Measurements from ENCODE around the gene PTGFRN.

Gene PTGFRN

GRCh38 chr1:117034791-117035290, 125.1 kb downstream of the PTGFRN start:
- no peak overlapping the region for H2BK120ac ChIP-seq (ENCODE audit: low read depth, low read length)
- no peak overlapping the region for H3K23ac ChIP-seq (ENCODE audit: low read depth, low read length, poor library complexity)
- H3K4me2 ChIP-seq (ENCODE audit: insufficient read depth, low read length, poor library complexity, severe bottlenecking), result no peak overlapping the region
- H3K4ac ChIP-seq (ENCODE audit: low read length), result no peak overlapping the region
- H3K14ac ChIP-seq (ENCODE audit: low read length), result no peak overlapping the region
- no peaks in the 10 kb centered on the region for H3K79me1 ChIP-seq (ENCODE audit: low read depth, low read length)
- H2BK12ac ChIP-seq (ENCODE audit: low read length), result no peak overlapping the region
- no peak overlapping the region for H2AFZ ChIP-seq (ENCODE audit: low read length)
- H4K8ac ChIP-seq (ENCODE audit: low read depth, low read length), result no peak overlapping the region
- no peak overlapping the region for H4K91ac ChIP-seq (ENCODE audit: low read depth, low read length, poor library complexity)
- peak overlapping the region; percentile 29 for H3K18ac ChIP-seq (ENCODE audit: low read length)
- H2BK15ac ChIP-seq (ENCODE audit: low read length), result no peak overlapping the region
- no CpG with 5 or more reads among the region's 7 CpGs for WGBS, 2 donors (ENCODE audit: extremely low coverage in 2 of 2, insufficient read length in 2 of 2, insufficient replicate concordance in 1 of 2)
- H3K27ac ChIP-seq (replicated peaks; ENCODE audit: low read length), result no peak overlapping the region
- DNase-seq (ENCODE audit: low spot score), result no peak
- H2AK5ac ChIP-seq (ENCODE audit: low read depth, low read length), result no peak overlapping the region
- no peak overlapping the region for H2BK5ac ChIP-seq (ENCODE audit: low read length)
- H3K27me3 ChIP-seq (ENCODE audit: control insufficient read depth in 3 of 3, insufficient read depth in 3 of 3, low read depth in 1 of 3, low read length in 3 of 3), result no peaks in the 10 kb centered on the region
- H3K4me1 ChIP-seq (ENCODE audit: control insufficient read depth in 2 of 2, insufficient read depth in 1 of 2, low read depth in 1 of 2, low read length in 2 of 2), result peaks cover 3 to 4% of the 10 kb centered on the region in 2 donors
- no peak overlapping the region for H3K9ac ChIP-seq (ENCODE audit: low read depth, low read length, poor library complexity)
- H3K4me3 ChIP-seq (ENCODE audit: low read length in 2 of 2), result no peak overlapping the region
- H3K36me3 ChIP-seq (replicated peaks in 1 of 2; ENCODE audit: control insufficient read depth in 2 of 2, insufficient read depth in 2 of 2, low read length in 2 of 2), result no peaks in the 10 kb centered on the region
- H3K9me3 ChIP-seq (replicated peaks in 1 of 2; ENCODE audit: control insufficient read depth in 2 of 2, insufficient read depth in 1 of 2, low read depth in 1 of 2, low read length in 2 of 2), result peaks cover 0 to 4% of the 10 kb centered on the region in 2 donors

GRCh38 chr1:117036018-117036461, 126.3 kb downstream of the PTGFRN start:
- Histone ChIP-seq H3K36me3 (replicated peaks in 1 of 2; ENCODE audit: control insufficient read depth in 2 of 2, insufficient read depth in 2 of 2, low read length in 2 of 2) (no peaks in the 10 kb centered on the region), H3K4me2 (ENCODE audit: insufficient read depth, low read length, poor library complexity, severe bottlenecking) (no peak overlapping the region), H3K9me3 (replicated peaks in 1 of 2; ENCODE audit: control insufficient read depth in 2 of 2, insufficient read depth in 1 of 2, low read depth in 1 of 2, low read length in 2 of 2) (peaks cover 0 to 4% of the 10 kb centered on the region in 2 donors), H2BK15ac (ENCODE audit: low read length) (no peak overlapping the region), H3K4me1 (ENCODE audit: control insufficient read depth in 2 of 2, insufficient read depth in 1 of 2, low read depth in 1 of 2, low read length in 2 of 2) (peaks cover 3 to 4% of the 10 kb centered on the region in 2 donors), H4K8ac (ENCODE audit: low read depth, low read length) (no peak overlapping the region), H3K79me1 (ENCODE audit: low read depth, low read length) (no peaks in the 10 kb centered on the region), H2BK5ac (ENCODE audit: low read length) (no peak overlapping the region), H2BK12ac (ENCODE audit: low read length) (no peak overlapping the region), H2AFZ (ENCODE audit: low read length) (no peak overlapping the region), H3K18ac (ENCODE audit: low read length) (no peak overlapping the region), H3K27me3 (ENCODE audit: control insufficient read depth in 3 of 3, insufficient read depth in 3 of 3, low read depth in 1 of 3, low read length in 3 of 3) (no peaks in the 10 kb centered on the region), H3K9ac (ENCODE audit: low read depth, low read length, poor library complexity) (no peak overlapping the region), H3K14ac (ENCODE audit: low read length) (no peak overlapping the region), H2BK120ac (ENCODE audit: low read depth, low read length) (no peak overlapping the region), H3K27ac (replicated peaks; ENCODE audit: low read length) (no peak overlapping the region), H2AK5ac (ENCODE audit: low read depth, low read length) (no peak overlapping the region), H3K4ac (ENCODE audit: low read length) (no peak overlapping the region), H3K4me3 (ENCODE audit: low read length in 2 of 2) (no peak overlapping the region), H4K91ac (ENCODE audit: low read depth, low read length, poor library complexity) (no peak overlapping the region), H3K23ac (ENCODE audit: low read depth, low read length, poor library complexity) (no peak overlapping the region)
- DNase-seq (ENCODE audit: low spot score), result no peak
- no CpG with 5 or more reads among the region's 6 CpGs for WGBS, 2 donors (ENCODE audit: extremely low coverage in 2 of 2, insufficient read length in 2 of 2, insufficient replicate concordance in 1 of 2)

DNA sequence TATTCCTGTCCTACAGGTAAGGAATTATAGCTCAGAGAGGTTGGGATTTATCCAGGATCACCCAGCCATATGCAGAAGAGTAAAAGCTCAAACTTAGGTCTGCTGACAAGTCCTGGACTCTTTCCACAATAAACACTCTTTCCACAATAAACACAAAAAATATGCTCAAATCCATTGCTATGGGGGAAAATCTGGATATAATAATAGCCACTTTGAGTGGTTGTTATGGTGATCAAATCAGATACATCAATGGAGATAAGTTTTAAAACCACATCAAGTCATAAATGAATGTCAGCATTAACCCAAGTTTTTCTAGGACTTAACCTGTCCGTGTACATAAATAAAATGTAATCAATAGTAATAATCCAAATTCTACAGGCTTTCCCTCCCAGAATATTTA, 128.1 kb downstream of the PTGFRN start:
- Histone ChIP-seq H3K14ac (ENCODE audit: low read length) (no peak overlapping the region), H3K9ac (ENCODE audit: low read depth, low read length, poor library complexity) (no peak overlapping the region), H3K18ac (ENCODE audit: low read length) (no peak overlapping the region), H2AK5ac (ENCODE audit: low read depth, low read length) (no peak overlapping the region), H3K4me3 (ENCODE audit: low read length in 2 of 2) (no peak overlapping the region), H3K23ac (ENCODE audit: low read depth, low read length, poor library complexity) (no peak overlapping the region), H3K9me3 (replicated peaks in 1 of 2; ENCODE audit: control insufficient read depth in 2 of 2, insufficient read depth in 1 of 2, low read depth in 1 of 2, low read length in 2 of 2) (peaks cover 2 to 5% of the 10 kb centered on the region in 2 donors), H2BK15ac (ENCODE audit: low read length) (no peak overlapping the region), H3K27me3 (ENCODE audit: control insufficient read depth in 3 of 3, insufficient read depth in 3 of 3, low read depth in 1 of 3, low read length in 3 of 3) (no peaks in the 10 kb centered on the region), H3K4me2 (ENCODE audit: insufficient read depth, low read length, poor library complexity, severe bottlenecking) (no peak overlapping the region), H2BK5ac (ENCODE audit: low read length) (no peak overlapping the region), H4K91ac (ENCODE audit: low read depth, low read length, poor library complexity) (no peak overlapping the region), H2AFZ (ENCODE audit: low read length) (no peak overlapping the region), H2BK12ac (ENCODE audit: low read length) (no peak overlapping the region), H4K8ac (ENCODE audit: low read depth, low read length) (no peak overlapping the region), H3K27ac (replicated peaks; ENCODE audit: low read length) (no peak overlapping the region), H2BK120ac (ENCODE audit: low read depth, low read length) (no peak overlapping the region), H3K79me1 (ENCODE audit: low read depth, low read length) (no peaks in the 10 kb centered on the region), H3K4me1 (ENCODE audit: control insufficient read depth in 2 of 2, insufficient read depth in 1 of 2, low read depth in 1 of 2, low read length in 2 of 2) (peaks cover 3 to 4% of the 10 kb centered on the region in 2 donors), H3K4ac (ENCODE audit: low read length) (no peak overlapping the region), H3K36me3 (replicated peaks in 1 of 2; ENCODE audit: control insufficient read depth in 2 of 2, insufficient read depth in 2 of 2, low read length in 2 of 2) (no peaks in the 10 kb centered on the region)
- WGBS, 2 donors (ENCODE audit: extremely low coverage in 2 of 2, insufficient read length in 2 of 2, insufficient replicate concordance in 1 of 2), result no CpG with 5 or more reads among the region's 1 CpG
- DNase-seq (ENCODE audit: low spot score), result no peak

DNA sequence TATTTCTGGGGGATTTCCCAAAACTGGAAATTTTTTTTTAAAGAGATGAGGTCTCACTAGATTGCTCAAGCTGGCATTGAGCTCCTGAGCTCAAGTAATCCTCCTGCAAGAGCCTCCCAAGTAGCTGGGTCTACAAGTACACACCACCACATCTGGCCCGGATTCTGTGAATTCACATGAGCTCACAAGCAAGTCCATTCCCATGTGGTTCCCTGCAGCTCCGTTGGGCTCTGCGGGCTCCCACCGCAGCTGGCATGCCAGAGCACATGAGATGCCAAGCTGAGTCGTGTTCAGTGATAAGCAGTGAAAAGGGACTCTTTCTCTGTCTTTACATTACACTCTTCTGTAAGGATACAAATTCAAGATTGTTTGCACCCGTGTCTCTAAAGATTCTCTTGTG, 128.5 kb downstream of the PTGFRN start:
- H3K9ac ChIP-seq (ENCODE audit: low read depth, low read length, poor library complexity), result no peak overlapping the region
- no peak overlapping the region for H2BK15ac ChIP-seq (ENCODE audit: low read length)
- H3K4ac ChIP-seq (ENCODE audit: low read length), result no peak overlapping the region
- peak overlapping the region; percentile 35 for H3K18ac ChIP-seq (ENCODE audit: low read length)
- no peaks in the 10 kb centered on the region for H3K36me3 ChIP-seq (replicated peaks in 1 of 2; ENCODE audit: control insufficient read depth in 2 of 2, insufficient read depth in 2 of 2, low read length in 2 of 2)
- H2BK5ac ChIP-seq (ENCODE audit: low read length), result no peak overlapping the region
- no peak overlapping the region for H3K4me2 ChIP-seq (ENCODE audit: insufficient read depth, low read length, poor library complexity, severe bottlenecking)
- no peak for DNase-seq (ENCODE audit: low spot score)
- no peak overlapping the region for H2BK12ac ChIP-seq (ENCODE audit: low read length)
- no peaks in the 10 kb centered on the region for H3K27me3 ChIP-seq (ENCODE audit: control insufficient read depth in 3 of 3, insufficient read depth in 3 of 3, low read depth in 1 of 3, low read length in 3 of 3)
- peak overlapping the region; percentile 56 for H3K14ac ChIP-seq (ENCODE audit: low read length)
- H2AFZ ChIP-seq (ENCODE audit: low read length), result no peak overlapping the region
- no peaks in the 10 kb centered on the region for H3K79me1 ChIP-seq (ENCODE audit: low read depth, low read length)
- H2BK120ac ChIP-seq (ENCODE audit: low read depth, low read length), result no peak overlapping the region
- WGBS, 2 donors (ENCODE audit: extremely low coverage in 2 of 2, insufficient read length in 2 of 2, insufficient replicate concordance in 1 of 2), result no CpG with 5 or more reads among the region's 6 CpGs
- H3K9me3 ChIP-seq (replicated peaks in 1 of 2; ENCODE audit: control insufficient read depth in 2 of 2, insufficient read depth in 1 of 2, low read depth in 1 of 2, low read length in 2 of 2), result peaks cover 2 to 5% of the 10 kb centered on the region in 2 donors
- H3K4me1 ChIP-seq (ENCODE audit: control insufficient read depth in 2 of 2, insufficient read depth in 1 of 2, low read depth in 1 of 2, low read length in 2 of 2), result peaks cover under 1 to 2% of the 10 kb centered on the region in 2 donors
- H3K4me3 ChIP-seq (ENCODE audit: low read length in 2 of 2), result no peak overlapping the region
- H3K27ac ChIP-seq (replicated peaks; ENCODE audit: low read length), result no peak overlapping the region
- no peak overlapping the region for H2AK5ac ChIP-seq (ENCODE audit: low read depth, low read length)
- no peak overlapping the region for H4K91ac ChIP-seq (ENCODE audit: low read depth, low read length, poor library complexity)
- no peak overlapping the region for H3K23ac ChIP-seq (ENCODE audit: low read depth, low read length, poor library complexity)
- H4K8ac ChIP-seq (ENCODE audit: low read depth, low read length), result no peak overlapping the region

Measured in neuronal stem cell (in vitro differentiated cells).